Thyroid gland (tissue), 4 donors: ENCODE results near the gene OR13J1. TPM values are rescaled to one million over a fixed set of nuclear protein-coding genes. Genes with fewer than 3 reads are reported as not detected.

Source experiments
- total RNA-seq, 4 donors: library from RNA; depleted of rRNA; stranded (reverse); fragments of >200 nt; gene quantifications; one replicate each; pipeline ENCODE4 v1.2.3, GENCODE V29; 2016

OR13J1 gene
- total RNA-seq, 4 donors from 2014 or later: not detected

Other genes with a start within 250 kb of the OR13J1 start
- 1 to 10 TPM in 2 of 4 donors, under 1 TPM in 2; 0.63 to 3.8 (median 0.95) TPM for gene SIT1, start 219.5 kb downstream of the OR13J1 start, total RNA-seq
- gene RMRP, start 212.4 kb downstream of the OR13J1 start, total RNA-seq: over 10,000 TPM in 1 of 4 donors, 1,000 to 10,000 TPM in 3; 3,539 to 11,174 (median 6,303) TPM
- gene CCDC107, start 212.1 kb downstream of the OR13J1 start, total RNA-seq: 10 to 100 TPM; 21.0 to 40.9 (median 27.9) TPM
- under 1 TPM in 3 of 4 donors, not detected in 1; 0.27 to 0.45 (median 0.42) TPM for gene ARHGEF39, start 205.2 kb downstream of the OR13J1 start, total RNA-seq
- gene CA9, start 196.5 kb downstream of the OR13J1 start, total RNA-seq: not detected
- 10 to 100 TPM; 45.4 to 79.6 (median 72.2) TPM for gene TPM2, start 180.5 kb downstream of the OR13J1 start, total RNA-seq
- gene TLN1, start 138.2 kb downstream of the OR13J1 start, total RNA-seq: 100 to 1,000 TPM; 142 to 245 (median 184) TPM
- gene CREB3, start 137.7 kb downstream of the OR13J1 start, total RNA-seq: 10 to 100 TPM; 44.9 to 73.0 (median 51.3) TPM
- gene GBA2, start 121.2 kb downstream of the OR13J1 start, total RNA-seq: 100 to 1,000 TPM in 2 of 4 donors, 10 to 100 TPM in 2; 71.4 to 111 (median 101) TPM
- 10 to 100 TPM; 25.4 to 34.0 (median 30.2) TPM for gene RGP1, start 121.1 kb downstream of the OR13J1 start, total RNA-seq
- gene MSMP, start 116.1 kb downstream of the OR13J1 start, total RNA-seq: under 1 TPM in 1 of 4 donors, not detected in 3; 0.67 TPM
- 1 to 10 TPM; 5.1 to 9.3 (median 8.1) TPM for gene NPR2, start 78.8 kb downstream of the OR13J1 start, total RNA-seq
- gene SPAG8, start 58.1 kb downstream of the OR13J1 start, total RNA-seq: 1 to 10 TPM; 4.7 to 7.1 (median 5.7) TPM
- gene HINT2, start 55.4 kb downstream of the OR13J1 start, total RNA-seq: 10 to 100 TPM; 11.4 to 58.2 (median 50.6) TPM
- not detected for gene FAM221B, start 41.7 kb downstream of the OR13J1 start, total RNA-seq
- 10 to 100 TPM in 3 of 4 donors, 1 to 10 TPM in 1; 8.5 to 17.4 (median 15.8) TPM for gene TMEM8B, start 41.2 kb downstream of the OR13J1 start, total RNA-seq
- 10 to 100 TPM in 1 of 4 donors, 1 to 10 TPM in 2, under 1 TPM in 1; 0.81 to 11.8 (median 3.3) TPM for gene HRCT1, start 35.8 kb upstream of the OR13J1 start, total RNA-seq
- 1 to 10 TPM; 2.1 to 8.1 (median 3.6) TPM for gene SPAAR, start 39.1 kb upstream of the OR13J1 start, total RNA-seq
- gene OR2S2, start 87.8 kb upstream of the OR13J1 start, total RNA-seq: not detected
- 10 to 100 TPM in 3 of 4 donors, 1 to 10 TPM in 1; 7.1 to 20.0 (median 18.6) TPM for gene RECK, start 166.5 kb upstream of the OR13J1 start, total RNA-seq